CD14-positive monocyte (primary cell): ENCODE measurements around the gene NUP205. TPM values are rescaled to one million over a fixed set of nuclear protein-coding genes. Genes with fewer than 3 reads are reported as not detected.

Experiments
- DNase-seq, 3 donors: peaks; one replicate each; pipeline ENCODE4 v3.0.0-alpha.2; 2011 to 2022
- H2AFZ ChIP-seq: 2 replicates; pipeline ENCODE4 v1.6.0; 2012; ENCODE audit warnings: mild to moderate bottlenecking, low read depth, low read length, inconsistent platforms; ENCODE audit not compliant: insufficient read depth, poor library complexity, severe bottlenecking
- H3K27ac ChIP-seq, 2 donors: 1 replicate in 1 of 2; 2 replicates in 1 of 2; pipeline ENCODE4 v1.5.1; 2012 to 2013; ENCODE audit warnings: low read length in 2 of 2, control low read depth in 1 of 2, inconsistent platforms in 1 of 2, low read depth in 1 of 2, mild to moderate bottlenecking in 1 of 2
- H3K27me3 ChIP-seq, 2 donors: one replicate each; pipeline versions ENCODE4 v1.6.0 to v1.6.1; 2011 to 2013; ENCODE audit warnings: low read length in 2 of 2; ENCODE audit not compliant: control insufficient read depth in 2 of 2, insufficient read depth in 2 of 2
- H3K36me3 ChIP-seq, 2 donors: replicated peaks in 1 of 2; 1 replicate in 1 of 2; 2 replicates in 1 of 2; pipeline versions ENCODE4 v1.5.1 to v1.6.1; 2012 to 2013; ENCODE audit warnings: low read length in 2 of 2, control low read depth in 1 of 2, inconsistent platforms in 1 of 2, mild to moderate bottlenecking in 1 of 2; ENCODE audit not compliant: insufficient read depth in 2 of 2, control insufficient read depth in 1 of 2
- H3K4me1 ChIP-seq, 2 donors: 1 replicate in 1 of 2; 2 replicates in 1 of 2; pipeline versions ENCODE4 v1.5.1 to v1.6.1; 2012 to 2013; ENCODE audit warnings: low read length in 2 of 2, control low read depth in 1 of 2, inconsistent platforms in 1 of 2, mild to moderate bottlenecking in 1 of 2, moderate library complexity in 1 of 2; ENCODE audit not compliant: insufficient read depth in 2 of 2, control insufficient read depth in 1 of 2
- H3K4me2 ChIP-seq: replicated peaks from 2 replicates; pipeline ENCODE3; 2012; ENCODE audit warnings: low read length, moderate library complexity, mild to moderate bottlenecking; ENCODE audit not compliant: poor library complexity, severe bottlenecking; ENCODE audit errors: extremely low read depth
- H3K4me3 ChIP-seq, 3 experiments: fragments of 200-600 bp in 1 of 3; sonication (generic) in 1 of 3; replicated peaks in 1 of 3; 1 replicate in 2 of 3; 2 replicates in 1 of 3; pipeline ENCODE4 v1.5.1; 2011 to 2013; ENCODE audit warnings: low read length in 3 of 3, mild to moderate bottlenecking in 3 of 3, control low read depth in 2 of 3, low read depth in 2 of 3, inconsistent platforms in 1 of 3, moderate library complexity in 1 of 3
- H3K79me2 ChIP-seq: 2 replicates; pipeline ENCODE4 v1.6.0; 2012; ENCODE audit warnings: mild to moderate bottlenecking, control low read depth, inconsistent platforms, low read length, moderate library complexity; ENCODE audit not compliant: insufficient read depth
- H3K9ac ChIP-seq: 2 replicates; pipeline ENCODE4 v1.6.0; 2017; ENCODE audit warnings: low read length, mild to moderate bottlenecking; ENCODE audit not compliant: insufficient read depth, poor library complexity, severe bottlenecking
- H3K9me3 ChIP-seq, 2 donors: replicated peaks in 1 of 2; 1 replicate in 1 of 2; 2 replicates in 1 of 2; pipeline versions ENCODE4 v1.5.1 to v1.6.1; 2012 to 2013; ENCODE audit warnings: low read length in 2 of 2, control low read depth in 1 of 2; ENCODE audit not compliant: control insufficient read depth in 1 of 2, insufficient read depth in 1 of 2
- H4K20me1 ChIP-seq: 2 replicates; pipeline ENCODE4 v1.6.0; 2012; ENCODE audit warnings: mild to moderate bottlenecking, low read length, control low read depth, moderate library complexity; ENCODE audit not compliant: insufficient read depth
- H3K27ac Mint-ChIP-seq, 7 donors: one replicate each; pipeline ENCODE4 v1.8.0; 2020; ENCODE audit warnings: mild to moderate bottlenecking in 7 of 7, mixed read lengths in 7 of 7, moderate library complexity in 6 of 7, inconsistent platforms in 2 of 7
- H3K27me3 Mint-ChIP-seq, 3 donors: one replicate each; pipeline ENCODE4 v1.8.0; 2021 to 2022; ENCODE audit warnings: low read depth in 3 of 3, mild to moderate bottlenecking in 3 of 3, mixed read lengths in 3 of 3, moderate library complexity in 3 of 3, inconsistent platforms in 1 of 3
- H3K36me3 Mint-ChIP-seq, 2 donors: one replicate each; pipeline ENCODE4 v1.8.0; 2020; ENCODE audit warnings: mixed read lengths in 2 of 2, inconsistent platforms in 1 of 2, mild to moderate bottlenecking in 1 of 2
- H3K4me1 Mint-ChIP-seq: one replicate; pipeline ENCODE4 v1.8.0; 2020; ENCODE audit warnings: mild to moderate bottlenecking, mixed read lengths
- H3K4me3 Mint-ChIP-seq, 2 donors: one replicate each; pipeline ENCODE4 v1.8.0; 2020; ENCODE audit warnings: mild to moderate bottlenecking in 2 of 2, mixed read lengths in 2 of 2, moderate library complexity in 1 of 2
- H3K9me3 Mint-ChIP-seq, 7 donors: one replicate each; pipeline ENCODE4 v1.8.0; 2020 to 2022; ENCODE audit warnings: mixed read lengths in 7 of 7, mild to moderate bottlenecking in 6 of 7, moderate library complexity in 6 of 7, inconsistent platforms in 2 of 7
- CTCF ChIP-seq: fragments of 200-600 bp; IDR thresholded peaks from one replicate; pipeline ENCODE4 v1.8.0; 2022; ENCODE audit warnings: antibody characterized with exemption, mild to moderate bottlenecking
- WGBS: methylation state at CpG from one replicate; pipeline ENCODE4 v1.1.5; 2013; ENCODE audit warnings: missing lambda C conversion rate; ENCODE audit not compliant: insufficient coverage; 5-methylcytosine and 5-hydroxymethylcytosine counted together
- intact Hi-C, 2 donors: fragments of 100-400 bp; cut with micrococcal nuclease; formaldehyde crosslinking; loops; one replicate each; pipeline versions ENCODE4 v1.15.0 to v1.15.1; 2023
- polyA plus RNA-seq, 3 donors: library from polyadenylated mRNA; depleted of rRNA in 1 of 3; unstranded in 2 of 3; stranded (reverse) in 1 of 3; fragments of 300-500 nt in 2 of 3; fragments of >200 nt in 1 of 3; fragmentation: Illumina TruSeq in 2 of 3; gene quantifications; 1 replicate in 2 of 3; 2 replicates in 1 of 3; pipeline ENCODE4 v1.2.3, GENCODE V29; 2012 to 2021

The NUP205 gene
- polyA plus RNA-seq, 3 donors = 10.9 to 15.2 (median 13.7) TPM

GRCh38 chr7:135538376-135538775 is 19.3 kb upstream of the NUP205 start:
- Histone ChIP-seq H3K27me3 (no peaks in the 10 kb centered on the region), H3K27ac (peak overlapping the region in 1 of 2 donors; percentile 71), H3K9ac (no peak overlapping the region), H3K9me3 (no peaks in the 10 kb centered on the region), H3K4me1 (peaks cover 20 to 25% of the 10 kb centered on the region in 2 donors), H3K79me2 (no peaks in the 10 kb centered on the region), H3K4me3 (no peak overlapping the region), H2AFZ (no peak overlapping the region), H3K4me2 (peak overlapping the region; percentile 48), H4K20me1 (no peaks in the 10 kb centered on the region), H3K36me3 (no peaks in the 10 kb centered on the region)
- DNase-seq = no peak
- Mint-ChIP-seq H3K9me3 (peaks cover 0 to 2% (median 0%) of the 10 kb centered on the region in 7 donors), H3K27me3 (peaks cover 0 to 3% (median 1%) of the 10 kb centered on the region in 3 donors), H3K4me3 (no peak overlapping the region), H3K4me1 (peaks cover 26% of the 10 kb centered on the region), H3K27ac (peak overlapping the region in 6 of 7 donors; percentile 21 to 80 (median 62)), H3K36me3 (no peaks in the 10 kb centered on the region)
- TF ChIP-seq CTCF = no peak
- intact Hi-C loops = no loop called here
- no CpG with 5 or more reads among the region's 3 CpGs for WGBS

GRCh38 chr7:135539629-135540028 is 18.1 kb upstream of the NUP205 start:
- H3K4me1 ChIP-seq = peaks cover 20 to 25% of the 10 kb centered on the region in 2 donors
- Mint-ChIP-seq H3K4me3 (no peak overlapping the region), H3K9me3 (peaks cover 0 to 2% (median 0%) of the 10 kb centered on the region in 7 donors), H3K27ac (no peak overlapping the region), H3K27me3 (peaks cover 0 to 3% (median 1%) of the 10 kb centered on the region in 3 donors), H3K36me3 (no peaks in the 10 kb centered on the region), H3K4me1 (peaks cover 24% of the 10 kb centered on the region)
- H3K4me2 ChIP-seq = no peak overlapping the region
- H3K4me3 ChIP-seq = no peak overlapping the region
- TF ChIP-seq CTCF = no peak
- H3K27ac ChIP-seq = no peak overlapping the region
- H3K9ac ChIP-seq = no peak overlapping the region
- no peak for DNase-seq
- no CpG with 5 or more reads among the region's 2 CpGs for WGBS
- no peak overlapping the region for H2AFZ ChIP-seq
- H3K27me3 ChIP-seq = no peaks in the 10 kb centered on the region
- H3K36me3 ChIP-seq = no peaks in the 10 kb centered on the region
- intact Hi-C loops = no loop called here
- no peaks in the 10 kb centered on the region for H4K20me1 ChIP-seq
- H3K9me3 ChIP-seq = no peaks in the 10 kb centered on the region
- no peaks in the 10 kb centered on the region for H3K79me2 ChIP-seq
